ENCODE data around the gene SPOCK3.

SPOCK3 gene

GRCh38 chr4:166827629-166828028 is 406.7 kb downstream of the SPOCK3 start:
- H3K9me3 ChIP-seq (ENCODE audit: control insufficient read depth, insufficient read depth, low read depth, low read length), result peaks cover 3% of the 10 kb centered on the region
- H3K4me1 ChIP-seq (ENCODE audit: control insufficient read depth, insufficient read depth, low read length), result no peaks in the 10 kb centered on the region
- H3K27me3 ChIP-seq (ENCODE audit: control insufficient read depth, insufficient read depth, low read length), result no peaks in the 10 kb centered on the region
- H3K27ac ChIP-seq (ENCODE audit: low read depth, low read length), result no peak overlapping the region
- H3K9ac ChIP-seq (ENCODE audit: low read length), result no peak overlapping the region
- no peaks in the 10 kb centered on the region for H3K36me3 ChIP-seq (ENCODE audit: control insufficient read depth, insufficient read depth, low read length)
- no peak overlapping the region for H3K4me3 ChIP-seq (ENCODE audit: low read depth, low read length)

- H3K9ac ChIP-seq (ENCODE audit: low read length), result no peak overlapping the region
- no peaks in the 10 kb centered on the region for H3K36me3 ChIP-seq (ENCODE audit: control insufficient read depth, insufficient read depth, low read length)
- H3K27ac ChIP-seq (ENCODE audit: low read depth, low read length), result no peak overlapping the region
- no peaks in the 10 kb centered on the region for H3K27me3 ChIP-seq (ENCODE audit: control insufficient read depth, insufficient read depth, low read length)
- no peaks in the 10 kb centered on the region for H3K4me1 ChIP-seq (ENCODE audit: control insufficient read depth, insufficient read depth, low read length)
- no peaks in the 10 kb centered on the region for H3K9me3 ChIP-seq (ENCODE audit: control insufficient read depth, insufficient read depth, low read depth, low read length)
- H3K4me3 ChIP-seq (ENCODE audit: low read depth, low read length), result no peak overlapping the region
These were observed 407.1 kb downstream of the SPOCK3 start for GRCh38 chr4:166827167-166827566.

GRCh38 chr4:166823848-166824247 is 410.4 kb downstream of the SPOCK3 start:
- Histone ChIP-seq H3K27me3 (ENCODE audit: control insufficient read depth, insufficient read depth, low read length) (no peaks in the 10 kb centered on the region), H3K27ac (ENCODE audit: low read depth, low read length) (no peak overlapping the region), H3K4me3 (ENCODE audit: low read depth, low read length) (no peak overlapping the region), H3K9ac (ENCODE audit: low read length) (no peak overlapping the region), H3K36me3 (ENCODE audit: control insufficient read depth, insufficient read depth, low read length) (no peaks in the 10 kb centered on the region), H3K4me1 (ENCODE audit: control insufficient read depth, insufficient read depth, low read length) (no peaks in the 10 kb centered on the region), H3K9me3 (ENCODE audit: control insufficient read depth, insufficient read depth, low read depth, low read length) (no peaks in the 10 kb centered on the region)

- Histone ChIP-seq H3K4me1 (ENCODE audit: control insufficient read depth, insufficient read depth, low read length) (no peaks in the 10 kb centered on the region), H3K36me3 (ENCODE audit: control insufficient read depth, insufficient read depth, low read length) (no peaks in the 10 kb centered on the region), H3K27me3 (ENCODE audit: control insufficient read depth, insufficient read depth, low read length) (no peaks in the 10 kb centered on the region), H3K9ac (ENCODE audit: low read length) (no peak overlapping the region), H3K27ac (ENCODE audit: low read depth, low read length) (no peak overlapping the region), H3K9me3 (ENCODE audit: control insufficient read depth, insufficient read depth, low read depth, low read length) (no peaks in the 10 kb centered on the region), H3K4me3 (ENCODE audit: low read depth, low read length) (no peak overlapping the region)
These were observed 411.2 kb downstream of the SPOCK3 start for GRCh38 chr4:166823126-166823525.

GRCh38 chr4:166822386-166822785 is 411.9 kb downstream of the SPOCK3 start:
- Histone ChIP-seq H3K4me1 (ENCODE audit: control insufficient read depth, insufficient read depth, low read length) (no peaks in the 10 kb centered on the region), H3K9me3 (ENCODE audit: control insufficient read depth, insufficient read depth, low read depth, low read length) (no peaks in the 10 kb centered on the region), H3K27ac (ENCODE audit: low read depth, low read length) (no peak overlapping the region), H3K4me3 (ENCODE audit: low read depth, low read length) (no peak overlapping the region), H3K36me3 (ENCODE audit: control insufficient read depth, insufficient read depth, low read length) (no peaks in the 10 kb centered on the region), H3K27me3 (ENCODE audit: control insufficient read depth, insufficient read depth, low read length) (no peaks in the 10 kb centered on the region), H3K9ac (ENCODE audit: low read length) (no peak overlapping the region)

- no peaks in the 10 kb centered on the region for H3K9me3 ChIP-seq (ENCODE audit: control insufficient read depth, insufficient read depth, low read depth, low read length)
- no peak overlapping the region for H3K4me3 ChIP-seq (ENCODE audit: low read depth, low read length)
- no peaks in the 10 kb centered on the region for H3K4me1 ChIP-seq (ENCODE audit: control insufficient read depth, insufficient read depth, low read length)
- no peak overlapping the region for H3K9ac ChIP-seq (ENCODE audit: low read length)
- no peaks in the 10 kb centered on the region for H3K36me3 ChIP-seq (ENCODE audit: control insufficient read depth, insufficient read depth, low read length)
- no peaks in the 10 kb centered on the region for H3K27me3 ChIP-seq (ENCODE audit: control insufficient read depth, insufficient read depth, low read length)
- H3K27ac ChIP-seq (ENCODE audit: low read depth, low read length), result no peak overlapping the region
These were observed 417.4 kb downstream of the SPOCK3 start for GRCh38 chr4:166816890-166817289.

GRCh38 chr4:166808380-166808779 is 425.9 kb downstream of the SPOCK3 start:
- H3K4me1 ChIP-seq (ENCODE audit: control insufficient read depth, insufficient read depth, low read length), result no peaks in the 10 kb centered on the region
- no peak overlapping the region for H3K27ac ChIP-seq (ENCODE audit: low read depth, low read length)
- H3K27me3 ChIP-seq (ENCODE audit: control insufficient read depth, insufficient read depth, low read length), result no peaks in the 10 kb centered on the region
- H3K9me3 ChIP-seq (ENCODE audit: control insufficient read depth, insufficient read depth, low read depth, low read length), result no peaks in the 10 kb centered on the region
- no peak overlapping the region for H3K9ac ChIP-seq (ENCODE audit: low read length)
- no peak overlapping the region for H3K4me3 ChIP-seq (ENCODE audit: low read depth, low read length)
- no peaks in the 10 kb centered on the region for H3K36me3 ChIP-seq (ENCODE audit: control insufficient read depth, insufficient read depth, low read length)

- no peaks in the 10 kb centered on the region for H3K27me3 ChIP-seq (ENCODE audit: control insufficient read depth, insufficient read depth, low read length)
- no peaks in the 10 kb centered on the region for H3K9me3 ChIP-seq (ENCODE audit: control insufficient read depth, insufficient read depth, low read depth, low read length)
- no peaks in the 10 kb centered on the region for H3K36me3 ChIP-seq (ENCODE audit: control insufficient read depth, insufficient read depth, low read length)
- no peaks in the 10 kb centered on the region for H3K4me1 ChIP-seq (ENCODE audit: control insufficient read depth, insufficient read depth, low read length)
- no peak overlapping the region for H3K4me3 ChIP-seq (ENCODE audit: low read depth, low read length)
- H3K27ac ChIP-seq (ENCODE audit: low read depth, low read length), result no peak overlapping the region
- H3K9ac ChIP-seq (ENCODE audit: low read length), result no peak overlapping the region
These were observed 431.9 kb downstream of the SPOCK3 start for GRCh38 chr4:166802346-166802745.

GRCh38 chr4:166798126-166798525 is 436.2 kb downstream of the SPOCK3 start:
- no peak overlapping the region for H3K27ac ChIP-seq (ENCODE audit: low read depth, low read length)
- H3K9ac ChIP-seq (ENCODE audit: low read length), result no peak overlapping the region
- no peaks in the 10 kb centered on the region for H3K27me3 ChIP-seq (ENCODE audit: control insufficient read depth, insufficient read depth, low read length)
- H3K36me3 ChIP-seq (ENCODE audit: control insufficient read depth, insufficient read depth, low read length), result no peaks in the 10 kb centered on the region
- no peaks in the 10 kb centered on the region for H3K9me3 ChIP-seq (ENCODE audit: control insufficient read depth, insufficient read depth, low read depth, low read length)
- no peak overlapping the region for H3K4me3 ChIP-seq (ENCODE audit: low read depth, low read length)
- H3K4me1 ChIP-seq (ENCODE audit: control insufficient read depth, insufficient read depth, low read length), result 0 out of 2 replicates have a peak, but pooled peaks cover 3% of the 10 kb centered on the region

GRCh38 chr4:166777760-166778159 is 456.5 kb downstream of the SPOCK3 start:
- Histone ChIP-seq H3K9ac (ENCODE audit: low read length) (no peak overlapping the region), H3K27ac (ENCODE audit: low read depth, low read length) (no peak overlapping the region), H3K9me3 (ENCODE audit: control insufficient read depth, insufficient read depth, low read depth, low read length) (no peaks in the 10 kb centered on the region), H3K36me3 (ENCODE audit: control insufficient read depth, insufficient read depth, low read length) (no peaks in the 10 kb centered on the region), H3K4me1 (ENCODE audit: control insufficient read depth, insufficient read depth, low read length) (peaks cover 7% of the 10 kb centered on the region; the same call in 1 of the 2 replicates), H3K4me3 (ENCODE audit: low read depth, low read length) (no peak overlapping the region), H3K27me3 (ENCODE audit: control insufficient read depth, insufficient read depth, low read length) (no peaks in the 10 kb centered on the region)

- Histone ChIP-seq H3K4me3 (ENCODE audit: low read depth, low read length) (no peak overlapping the region), H3K9ac (ENCODE audit: low read length) (no peak overlapping the region), H3K27me3 (ENCODE audit: control insufficient read depth, insufficient read depth, low read length) (no peaks in the 10 kb centered on the region), H3K27ac (ENCODE audit: low read depth, low read length) (no peak overlapping the region), H3K4me1 (ENCODE audit: control insufficient read depth, insufficient read depth, low read length) (no peaks in the 10 kb centered on the region), H3K36me3 (ENCODE audit: control insufficient read depth, insufficient read depth, low read length) (0 out of 2 replicates have a peak, but pooled peaks cover 2% of the 10 kb centered on the region), H3K9me3 (ENCODE audit: control insufficient read depth, insufficient read depth, low read depth, low read length) (peaks cover 6% of the 10 kb centered on the region; the same call in 1 of the 2 replicates)
These were observed 471.3 kb downstream of the SPOCK3 start for GRCh38 chr4:166763018-166763417.

GRCh38 chr4:166741742-166742141 is 492.6 kb downstream of the SPOCK3 start:
- Histone ChIP-seq H3K9ac (ENCODE audit: low read length) (no peak overlapping the region), H3K4me1 (ENCODE audit: control insufficient read depth, insufficient read depth, low read length) (no peaks in the 10 kb centered on the region), H3K4me3 (ENCODE audit: low read depth, low read length) (no peak overlapping the region), H3K36me3 (ENCODE audit: control insufficient read depth, insufficient read depth, low read length) (peaks cover 10% of the 10 kb centered on the region; the same call in 1 of the 2 replicates), H3K27me3 (ENCODE audit: control insufficient read depth, insufficient read depth, low read length) (no peaks in the 10 kb centered on the region), H3K9me3 (ENCODE audit: control insufficient read depth, insufficient read depth, low read depth, low read length) (peaks cover 26% of the 10 kb centered on the region), H3K27ac (ENCODE audit: low read depth, low read length) (no peak overlapping the region)
